Osteoblast (primary cell): Measurements from ENCODE around the gene LANCL1. TPM values are rescaled to one million over a fixed set of nuclear protein-coding genes. Genes with fewer than 3 reads are reported as not detected.

Source experiments
- DNase-seq: peaks from one replicate; pipeline ENCODE4 v3.0.0; 2011; ENCODE audit warnings: low spot score, mixed read lengths; ENCODE audit not compliant: insufficient read length; ENCODE audit errors: missing footprints
- H2AFZ ChIP-seq: 2 replicates; pipeline ENCODE4 v1.6.0; 2011; ENCODE audit warnings: mild to moderate bottlenecking, low read length
- H3K27ac ChIP-seq: 2 replicates; pipeline ENCODE4 v1.5.1; 2011; ENCODE audit warnings: mild to moderate bottlenecking, low read depth, low read length, moderate library complexity
- H3K27me3 ChIP-seq: 2 replicates; pipeline ENCODE4 v1.6.0; 2012; ENCODE audit warnings: mild to moderate bottlenecking, control low read depth, inconsistent platforms, low read length, moderate library complexity; ENCODE audit not compliant: insufficient read depth
- H3K36me3 ChIP-seq: 2 replicates; pipeline ENCODE4 v1.5.1; 2011; ENCODE audit warnings: mild to moderate bottlenecking, low read length, control low read depth, moderate library complexity; ENCODE audit not compliant: insufficient read depth
- H3K4me1 ChIP-seq: 2 replicates; pipeline ENCODE4 v1.5.1; 2011; ENCODE audit warnings: mild to moderate bottlenecking, low read length, control low read depth, moderate library complexity; ENCODE audit not compliant: insufficient read depth
- H3K4me2 ChIP-seq: 2 replicates; pipeline ENCODE4 v1.6.0; 2011; ENCODE audit warnings: mild to moderate bottlenecking, low read length; ENCODE audit not compliant: insufficient read depth
- H3K4me3 ChIP-seq: fragments of 200-600 bp; sonication (generic); 3 replicates; pipeline ENCODE4 v1.5.1; 2012; ENCODE audit warnings: mild to moderate bottlenecking, low read length, inconsistent platforms; ENCODE audit not compliant: insufficient read depth
- H3K79me2 ChIP-seq: 2 replicates; pipeline ENCODE4 v1.6.0; 2012; ENCODE audit warnings: mild to moderate bottlenecking, low read length, control low read depth, inconsistent platforms; ENCODE audit not compliant: insufficient read depth
- H3K9me3 ChIP-seq: 2 replicates; pipeline ENCODE4 v1.5.1; 2011; ENCODE audit warnings: low read depth, low read length, control low read depth
- H4K20me1 ChIP-seq: 2 replicates; pipeline ENCODE4 v1.6.0; 2012; ENCODE audit warnings: mild to moderate bottlenecking, low read length, control low read depth; ENCODE audit not compliant: insufficient read depth
- CTCF ChIP-seq: IDR thresholded peaks from 2 replicates; pipeline ENCODE4 v1.5.1; 2011; ENCODE audit warnings: mild to moderate bottlenecking, low read depth, low read length, moderate library complexity; ENCODE audit errors: extremely low read depth
- total RNA-seq: library from RNA; depleted of rRNA; stranded (reverse); fragments of >200 nt; gene quantifications from 2 replicates; pipeline ENCODE4 v1.2.3, GENCODE V29; 2012

Gene LANCL1
- total RNA-seq, 1 donor, result 35.8 TPM

- DNase-seq, result no peak
- no peaks in the 10 kb centered on the region for H3K4me1 ChIP-seq
- H3K4me3 ChIP-seq, result peak overlapping the region; percentile 52
- peak; percentile 97 for TF ChIP-seq CTCF
- no peaks in the 10 kb centered on the region for H3K79me2 ChIP-seq
- H4K20me1 ChIP-seq, result no peaks in the 10 kb centered on the region
- no peak overlapping the region for H3K27ac ChIP-seq
- no peaks in the 10 kb centered on the region for H3K36me3 ChIP-seq
- peak overlapping the region; percentile 74 for H3K4me2 ChIP-seq
- peak overlapping the region; percentile 47 for H2AFZ ChIP-seq
- H3K9me3 ChIP-seq, result no peaks in the 10 kb centered on the region
- H3K27me3 ChIP-seq, result no peaks in the 10 kb centered on the region
These were observed 26.6 kb upstream of the LANCL1 start for GRCh38 chr2:210503001-210503623.

- H3K36me3 ChIP-seq, result no peaks in the 10 kb centered on the region
- no peaks in the 10 kb centered on the region for H4K20me1 ChIP-seq
- H3K27me3 ChIP-seq, result no peaks in the 10 kb centered on the region
- H3K9me3 ChIP-seq, result no peaks in the 10 kb centered on the region
- no peaks in the 10 kb centered on the region for H3K4me1 ChIP-seq
- no peak overlapping the region for H2AFZ ChIP-seq
- H3K4me2 ChIP-seq, result no peak overlapping the region
- no peak for TF ChIP-seq CTCF
- H3K4me3 ChIP-seq, result no peak overlapping the region
- DNase-seq, result no peak
- H3K79me2 ChIP-seq, result no peaks in the 10 kb centered on the region
- no peak overlapping the region for H3K27ac ChIP-seq
These were observed 20.0 kb upstream of the LANCL1 start for GRCh38 chr2:210496512-210496911.

- no peaks in the 10 kb centered on the region for H4K20me1 ChIP-seq
- no peak for TF ChIP-seq CTCF
- no peaks in the 10 kb centered on the region for H3K79me2 ChIP-seq
- DNase-seq, result no peak
- no peaks in the 10 kb centered on the region for H3K36me3 ChIP-seq
- no peaks in the 10 kb centered on the region for H3K4me1 ChIP-seq
- H3K4me3 ChIP-seq, result no peak overlapping the region
- no peak overlapping the region for H2AFZ ChIP-seq
- no peak overlapping the region for H3K4me2 ChIP-seq
- no peaks in the 10 kb centered on the region for H3K9me3 ChIP-seq
- no peaks in the 10 kb centered on the region for H3K27me3 ChIP-seq
- H3K27ac ChIP-seq, result no peak overlapping the region
These were observed 17.0 kb upstream of the LANCL1 start for GRCh38 chr2:210493528-210493927.

- Histone ChIP-seq H3K27me3 (no peaks in the 10 kb centered on the region), H3K79me2 (peaks cover 3% of the 10 kb centered on the region), H3K36me3 (no peaks in the 10 kb centered on the region), H3K9me3 (no peaks in the 10 kb centered on the region), H3K27ac (no peak overlapping the region), H3K4me2 (no peak overlapping the region), H3K4me3 (no peak overlapping the region), H3K4me1 (no peaks in the 10 kb centered on the region), H4K20me1 (no peaks in the 10 kb centered on the region), H2AFZ (no peak overlapping the region)
- DNase-seq, result no peak
- TF ChIP-seq CTCF, result no peak
These were observed 5.1 kb upstream of the LANCL1 start for GRCh38 chr2:210481601-210482175.
